Stimulated activated CD8-positive, alpha-beta memory T cell treated with anti-CD3 and anti-CD28 coated beads, Interleukin-15, amount 100 ng/mL, for 4 hours (primary cell): ENCODE data around the gene PDXDC1.
A peak's percentile ranks its signal among the peaks of the same experiment; 100 is the strongest.
"Not testable (repeated sequence)": the region's sequence is repeated elsewhere in the genome, so short reads cannot be mapped to it uniquely, and the experiment has no call there.

Experiments used
- DNase-seq, 2 donors: peaks; one replicate each; pipeline ENCODE4 v3.0.0-alpha.2; 2020; ENCODE audit warnings: low read depth in 2 of 2

The PDXDC1 gene, protein sequence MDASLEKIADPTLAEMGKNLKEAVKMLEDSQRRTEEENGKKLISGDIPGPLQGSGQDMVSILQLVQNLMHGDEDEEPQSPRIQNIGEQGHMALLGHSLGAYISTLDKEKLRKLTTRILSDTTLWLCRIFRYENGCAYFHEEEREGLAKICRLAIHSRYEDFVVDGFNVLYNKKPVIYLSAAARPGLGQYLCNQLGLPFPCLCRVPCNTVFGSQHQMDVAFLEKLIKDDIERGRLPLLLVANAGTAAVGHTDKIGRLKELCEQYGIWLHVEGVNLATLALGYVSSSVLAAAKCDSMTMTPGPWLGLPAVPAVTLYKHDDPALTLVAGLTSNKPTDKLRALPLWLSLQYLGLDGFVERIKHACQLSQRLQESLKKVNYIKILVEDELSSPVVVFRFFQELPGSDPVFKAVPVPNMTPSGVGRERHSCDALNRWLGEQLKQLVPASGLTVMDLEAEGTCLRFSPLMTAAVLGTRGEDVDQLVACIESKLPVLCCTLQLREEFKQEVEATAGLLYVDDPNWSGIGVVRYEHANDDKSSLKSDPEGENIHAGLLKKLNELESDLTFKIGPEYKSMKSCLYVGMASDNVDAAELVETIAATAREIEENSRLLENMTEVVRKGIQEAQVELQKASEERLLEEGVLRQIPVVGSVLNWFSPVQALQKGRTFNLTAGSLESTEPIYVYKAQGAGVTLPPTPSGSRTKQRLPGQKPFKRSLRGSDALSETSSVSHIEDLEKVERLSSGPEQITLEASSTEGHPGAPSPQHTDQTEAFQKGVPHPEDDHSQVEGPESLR

DNA sequence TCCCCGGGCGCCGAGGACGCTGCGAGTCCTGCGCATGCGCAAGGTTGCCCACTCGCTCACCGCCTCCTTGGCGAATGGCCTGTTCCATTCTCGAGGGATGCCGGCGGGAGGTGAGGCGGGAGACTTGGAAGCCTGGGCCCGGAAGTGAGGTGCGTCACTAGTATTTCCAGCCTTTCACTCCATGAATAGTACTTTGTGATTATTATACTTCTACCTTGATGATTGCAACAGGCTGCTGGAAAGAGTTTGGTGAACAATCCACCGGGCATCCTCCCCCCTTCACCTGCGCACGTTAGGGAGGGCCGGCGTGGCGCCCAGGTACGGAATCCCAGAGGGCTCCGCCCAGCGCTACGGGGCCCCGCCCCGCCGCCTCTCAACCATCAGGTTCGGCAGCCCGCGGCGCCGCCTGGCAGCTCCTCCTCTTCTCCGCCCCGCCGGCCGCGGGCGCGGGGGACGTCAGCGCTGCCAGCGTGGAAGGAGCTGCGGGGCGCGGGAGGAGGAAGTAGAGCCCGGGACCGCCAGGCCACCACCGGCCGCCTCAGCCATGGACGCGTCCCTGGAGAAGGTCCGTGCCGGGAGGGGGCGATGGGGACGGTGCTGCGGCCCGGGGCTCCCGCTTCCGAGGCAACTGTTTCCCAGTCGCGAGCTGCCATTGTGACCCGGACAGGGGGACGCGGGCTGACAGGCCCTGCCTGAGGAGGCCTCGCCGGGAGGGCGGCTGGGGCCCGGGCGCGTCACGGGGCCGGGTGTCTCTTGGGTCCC is at the start of gene PDXDC1:
PDXDC1 (plus strand) TSS at position 371 of the 762 bp plus-strand sequence; CDS start at position 545, 174 bp downstream.
- peak; percentile 92 to 99 for DNase-seq

DNA sequence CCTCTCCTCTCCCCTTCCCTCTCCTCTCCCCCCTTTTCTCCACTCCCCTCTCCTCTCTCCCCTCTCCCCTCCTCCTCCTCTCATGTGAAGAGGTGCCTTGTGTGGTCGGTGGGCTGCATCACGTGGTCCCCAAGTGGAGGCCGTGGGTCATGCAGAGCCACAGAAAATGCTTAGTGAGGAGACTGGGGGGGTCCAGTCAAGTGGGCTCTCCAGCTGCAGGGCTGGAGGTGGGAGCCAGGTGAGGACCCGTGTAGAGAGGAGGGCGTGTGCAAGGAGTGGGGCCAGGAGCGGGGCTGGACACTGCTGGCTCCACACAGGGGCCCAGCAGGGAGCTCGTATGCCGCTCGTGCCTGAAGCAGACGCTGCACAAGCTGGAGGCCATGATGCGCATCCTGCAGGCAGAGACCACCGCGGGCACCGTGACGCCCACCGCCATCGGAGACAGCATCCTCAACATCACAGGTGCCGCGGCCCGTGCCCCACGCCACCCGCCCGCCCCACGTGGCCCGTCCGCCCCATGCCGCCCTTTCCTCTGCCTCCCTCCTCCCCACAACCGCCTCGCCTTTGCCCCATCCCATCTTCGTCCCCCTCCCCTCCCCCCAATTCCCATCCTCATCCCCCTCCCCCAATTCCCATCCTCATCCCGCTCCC is 46.6 kb upstream of the PDXDC1 start:
- not testable (repeated sequence) for DNase-seq

DNA sequence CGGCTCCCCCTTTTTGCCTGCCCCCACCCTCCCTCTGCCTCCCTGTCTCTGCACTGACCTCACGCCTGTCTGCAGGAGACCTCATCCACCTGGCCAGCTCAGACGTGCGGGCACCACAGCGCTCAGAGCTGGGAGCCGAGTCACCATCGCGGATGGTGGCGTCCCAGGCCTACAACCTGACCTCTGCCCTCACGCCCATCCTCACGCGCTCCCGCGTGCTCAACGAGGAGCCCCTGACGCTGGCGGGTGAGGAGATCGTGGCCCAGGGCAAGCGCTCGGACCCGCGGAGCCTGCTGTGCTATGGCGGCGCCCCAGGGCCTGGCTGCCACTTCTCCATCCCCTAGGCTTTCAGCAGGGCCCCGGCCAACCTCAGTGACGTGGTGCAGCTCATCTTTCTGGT is 45.6 kb upstream of the PDXDC1 start:
- DNase-seq, result not testable (repeated sequence)

DNA sequence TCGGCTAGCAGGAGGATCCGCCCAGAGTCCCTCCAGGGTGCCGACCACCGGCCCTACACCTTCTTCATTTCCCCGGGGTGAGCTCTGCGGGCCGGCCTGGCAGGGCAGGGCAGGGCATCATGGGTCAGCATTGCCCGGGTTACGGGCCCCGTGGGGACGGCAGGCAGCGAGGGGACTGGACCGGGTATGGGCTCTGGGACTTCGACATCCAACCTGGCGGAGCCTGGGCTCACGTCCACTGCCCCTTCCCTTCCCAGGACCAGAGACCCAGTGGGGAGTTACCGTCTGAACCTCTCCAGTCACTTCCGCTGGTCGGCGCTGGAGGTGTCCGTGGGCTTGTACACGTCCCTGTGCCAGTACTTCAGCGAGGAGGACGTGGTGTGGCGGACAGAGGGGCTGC is 44.6 kb upstream of the PDXDC1 start:
- DNase-seq, result not testable (repeated sequence)

DNA sequence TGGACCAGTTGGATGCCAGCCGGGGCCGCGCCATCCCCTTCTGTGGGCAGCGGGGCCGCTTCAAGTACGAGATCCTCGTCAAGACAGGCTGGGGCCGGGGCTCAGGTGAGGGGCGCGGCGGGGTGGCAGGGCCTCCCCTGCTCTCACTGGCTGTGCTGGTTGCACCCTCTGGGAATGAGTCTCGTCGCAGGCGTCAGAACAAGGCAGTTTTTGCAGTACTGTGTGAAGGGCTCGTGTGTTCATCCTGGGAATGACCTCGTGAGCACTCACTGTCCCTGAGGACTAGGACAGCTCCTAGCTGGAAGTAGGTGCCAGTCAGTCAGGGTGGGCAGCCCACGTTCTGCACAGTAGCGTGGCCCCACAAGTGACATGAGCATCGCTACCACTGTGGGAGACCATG is 43.9 kb upstream of the PDXDC1 start:
- DNase-seq, result not testable (repeated sequence)

DNA sequence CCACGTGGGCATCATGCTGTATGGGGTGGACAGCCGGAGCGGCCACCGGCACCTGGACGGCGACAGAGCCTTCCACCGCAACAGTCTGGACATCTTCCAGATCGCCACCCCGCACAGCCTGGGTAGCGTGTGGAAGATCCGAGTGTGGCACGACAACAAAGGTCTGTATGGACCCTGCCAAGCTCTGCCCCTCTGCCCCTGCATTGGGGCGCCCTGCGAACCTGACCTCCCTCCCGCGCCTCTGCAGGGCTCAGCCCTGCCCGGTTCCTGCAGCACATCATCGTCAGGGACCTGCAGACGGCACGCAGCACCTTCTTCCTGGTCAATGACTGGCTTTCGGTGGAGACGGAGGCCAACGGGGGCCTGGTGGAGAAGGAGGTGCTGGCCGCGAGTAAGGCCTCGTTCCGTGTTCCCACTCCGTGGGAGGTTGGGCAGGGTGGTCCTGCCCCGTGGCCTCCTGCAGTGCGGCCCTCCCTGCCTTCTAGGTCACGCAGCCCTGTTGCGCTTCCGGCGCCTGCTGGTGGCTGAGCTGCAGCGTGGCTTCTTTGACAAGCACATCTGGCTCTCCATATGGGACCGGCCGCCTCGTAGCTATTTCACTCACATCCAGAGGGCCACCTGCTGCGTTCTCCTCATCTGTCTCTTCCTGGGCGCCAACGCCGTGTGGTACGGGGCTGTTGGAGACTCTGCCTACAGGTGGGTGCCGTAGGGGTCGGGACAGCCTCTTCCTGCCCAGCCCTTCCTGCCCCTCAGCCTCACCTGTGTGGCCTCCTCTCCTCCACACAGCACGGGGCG is 42.0 kb upstream of the PDXDC1 start:
- DNase-seq, result not testable (repeated sequence)

DNA sequence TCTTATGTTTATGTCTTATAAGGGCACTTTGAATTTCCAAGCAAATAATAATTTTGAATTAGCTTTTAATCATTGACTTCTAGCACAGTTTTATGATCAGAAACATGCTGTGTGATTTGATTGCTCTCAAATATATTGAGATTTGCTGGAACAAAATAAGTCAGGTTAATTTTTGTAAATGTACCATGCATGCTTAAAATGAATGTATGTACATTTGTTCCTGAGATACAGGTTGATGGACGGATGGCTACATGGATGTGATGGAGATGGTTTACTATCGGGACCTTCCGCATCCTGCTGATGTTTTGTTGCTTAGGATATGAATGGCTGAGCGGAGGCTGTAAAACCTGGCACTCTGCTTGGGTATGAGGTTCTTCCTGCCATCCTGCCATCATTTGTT is 37.7 kb upstream of the PDXDC1 start, which contains the start of gene NPIPA1:
NPIPA1 (plus strand) TSS at position 301 of the 400 bp plus-strand sequence; CDS start at position 301, 0 bp downstream.
- not testable (repeated sequence) for DNase-seq

DNA sequence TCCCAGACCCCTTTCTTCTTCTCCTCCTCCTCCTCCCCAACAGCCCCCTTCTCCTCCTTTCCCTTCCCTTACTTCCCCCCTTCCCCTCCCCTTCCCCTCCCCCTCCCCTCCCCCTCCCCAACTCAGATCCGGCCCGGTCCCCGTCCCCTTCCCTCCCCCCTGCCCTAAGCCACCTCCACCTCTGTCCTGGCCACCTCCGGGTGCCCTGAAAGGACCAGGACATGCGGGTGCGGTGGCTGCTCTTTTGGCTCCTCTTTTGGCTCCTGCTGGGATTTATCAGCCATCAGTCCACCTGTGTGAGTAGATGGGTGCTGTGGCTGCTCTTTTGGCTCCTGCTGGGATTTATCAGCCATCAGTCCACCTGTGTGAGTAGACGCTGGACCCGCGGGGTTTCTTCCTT is 36.8 kb upstream of the PDXDC1 start:
- not testable (repeated sequence) for DNase-seq

DNA sequence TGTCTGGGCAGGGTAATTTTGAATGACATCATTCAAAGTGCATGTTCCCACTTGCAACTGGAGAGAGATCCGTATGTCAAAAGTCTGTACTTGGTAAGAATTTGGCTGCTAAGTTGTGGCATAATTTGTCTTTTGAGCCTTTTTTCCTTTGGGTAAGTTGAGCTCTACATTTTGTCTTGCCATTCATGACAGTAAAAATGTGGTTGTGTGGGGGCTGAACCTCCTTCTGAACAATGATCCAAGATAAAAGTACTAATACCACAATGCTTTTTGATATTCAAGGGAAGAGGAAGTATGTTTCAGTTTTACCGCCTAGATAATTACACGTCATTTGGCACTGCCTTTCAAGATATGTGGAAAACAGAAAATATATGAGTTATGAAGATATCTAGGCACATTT is 32.1 kb upstream of the PDXDC1 start:
- DNase-seq, result not testable (repeated sequence)

DNA sequence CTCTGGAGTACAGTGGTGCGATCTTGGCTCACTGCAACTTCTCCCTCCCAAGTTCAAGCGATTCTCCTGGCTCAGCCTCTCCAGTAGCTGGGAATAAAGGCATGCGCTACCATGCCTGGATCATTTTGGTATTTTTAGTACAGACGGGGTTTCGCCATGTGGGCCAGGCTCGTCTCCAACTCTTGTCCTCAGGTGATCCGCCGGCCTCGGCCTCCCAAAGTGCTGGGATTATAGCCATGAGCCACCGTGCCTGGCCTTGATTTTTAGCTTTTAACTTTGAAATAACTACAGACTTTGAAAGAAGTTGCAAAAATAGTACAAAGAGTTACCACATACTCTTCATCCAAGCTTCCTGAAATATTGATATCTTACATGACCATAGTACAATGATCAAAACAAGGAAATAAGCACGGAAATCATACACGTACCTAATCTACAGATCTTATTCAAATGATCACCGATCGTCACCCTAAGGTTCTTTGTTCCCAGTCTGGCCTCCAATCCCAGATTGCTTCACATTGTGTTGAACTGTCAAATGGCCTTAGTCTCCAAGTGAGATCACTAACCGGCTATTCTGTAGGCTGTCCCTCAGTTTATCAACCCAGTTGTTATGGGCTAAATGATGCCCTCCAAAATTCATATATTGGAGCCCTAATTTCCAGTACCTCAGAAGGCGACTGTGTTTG is 19.1 kb upstream of the PDXDC1 start:
- no peak for DNase-seq

DNA sequence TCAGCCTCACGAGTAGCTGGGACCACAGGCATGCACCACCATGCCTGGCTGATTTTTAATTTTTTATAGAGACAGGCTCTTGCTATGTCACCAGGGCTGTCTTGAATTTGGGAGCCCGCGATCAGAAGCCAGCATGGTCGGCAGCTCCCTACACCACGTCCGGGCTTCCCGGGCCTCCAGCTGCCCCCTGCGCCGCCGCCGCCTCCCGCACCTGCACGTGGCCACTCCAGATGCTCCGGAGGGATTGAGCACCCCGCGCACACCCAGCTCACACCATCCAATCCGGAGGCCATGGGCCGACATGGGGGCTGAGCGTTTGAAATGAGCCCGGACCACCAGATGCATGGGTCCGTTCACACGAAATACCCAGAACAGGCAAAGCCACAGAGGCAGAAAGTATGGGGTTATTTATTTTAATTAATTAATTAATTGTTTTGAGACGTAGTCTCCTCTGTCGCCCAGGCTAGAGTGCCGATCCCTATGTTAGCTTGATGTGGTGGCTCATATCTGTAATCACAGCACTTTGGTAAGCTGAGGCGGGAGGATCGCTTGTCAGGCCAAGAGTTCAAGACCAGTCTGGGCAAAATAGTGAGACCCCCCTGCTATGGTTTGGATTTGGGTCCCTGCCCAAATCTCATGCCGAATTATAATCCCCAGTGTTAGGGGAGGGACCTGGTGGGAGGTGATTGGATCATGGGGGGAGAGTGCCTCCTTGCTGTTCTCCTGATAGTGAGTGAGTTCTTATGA is 17.1 kb upstream of the PDXDC1 start:
- no peak for DNase-seq

DNA sequence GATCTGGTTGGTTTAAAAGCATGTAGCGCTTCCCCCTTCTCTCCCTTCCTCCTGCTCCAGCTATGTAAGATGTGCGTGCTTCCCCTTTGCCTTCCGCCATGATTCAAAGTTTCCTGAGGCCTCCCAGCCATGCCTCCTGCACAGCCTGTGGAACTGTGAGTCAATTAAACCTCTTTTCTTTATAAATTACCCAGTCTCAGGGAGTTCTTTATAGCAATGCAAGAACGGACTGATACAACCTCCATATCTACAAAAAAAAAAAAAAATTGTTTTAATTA is 16.6 kb upstream of the PDXDC1 start:
- no peak for DNase-seq

DNA sequence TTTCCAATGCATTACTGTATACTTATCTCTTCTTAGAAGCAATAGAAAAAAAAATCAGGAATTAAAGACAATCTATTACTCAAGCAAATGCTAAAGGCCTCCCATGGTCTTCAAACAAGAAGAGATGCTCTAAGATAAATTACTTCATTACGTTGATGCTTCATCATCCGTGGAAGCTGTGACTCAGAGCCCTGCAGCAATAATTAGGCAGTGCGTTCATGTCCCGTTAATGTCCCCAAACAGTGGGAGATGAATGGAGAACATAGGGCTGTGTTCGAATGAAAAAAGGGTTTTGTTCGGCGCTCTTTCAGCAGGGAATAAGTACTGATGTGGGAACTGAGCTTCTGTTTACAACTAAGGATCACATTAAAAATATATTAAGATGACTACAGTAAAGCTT is 15.9 kb upstream of the PDXDC1 start:
- DNase-seq, result no peak

DNA sequence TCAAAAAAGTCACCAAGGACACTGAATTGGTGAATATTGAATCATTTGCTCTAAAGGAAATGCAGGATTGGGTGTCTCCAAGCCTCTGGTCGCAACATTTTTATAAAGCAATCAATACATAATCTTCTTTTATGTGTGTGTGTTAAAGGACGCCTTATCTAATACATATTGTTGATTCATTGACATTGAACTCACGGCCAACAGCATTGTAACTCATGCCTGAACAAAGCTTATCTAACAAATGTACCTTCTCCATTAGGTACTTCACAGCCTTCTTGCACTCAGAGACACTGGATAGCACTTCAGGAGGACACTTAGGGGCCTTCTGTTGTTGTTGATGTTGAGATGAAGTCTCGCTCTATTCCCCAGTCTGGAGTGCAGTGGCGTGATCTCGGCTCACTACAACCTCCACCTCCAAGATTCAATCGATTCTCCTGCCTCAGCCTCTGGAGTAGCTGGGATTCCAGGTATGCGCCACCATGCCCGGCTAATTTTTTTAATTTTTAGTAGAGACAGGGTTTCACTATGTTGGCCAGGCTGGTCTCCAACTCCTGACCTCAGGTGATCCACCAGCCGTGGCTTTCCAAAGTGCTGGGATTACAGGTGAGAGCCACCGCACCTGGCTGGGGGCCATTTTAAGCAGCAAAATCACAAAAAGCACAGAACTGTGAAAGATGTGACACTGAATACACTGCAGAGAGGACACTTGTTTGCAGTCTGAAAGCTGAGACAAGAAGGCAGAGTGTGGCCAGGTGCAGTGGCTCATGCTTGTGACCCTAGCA is 13.2 kb upstream of the PDXDC1 start:
- no peak for DNase-seq

DNA sequence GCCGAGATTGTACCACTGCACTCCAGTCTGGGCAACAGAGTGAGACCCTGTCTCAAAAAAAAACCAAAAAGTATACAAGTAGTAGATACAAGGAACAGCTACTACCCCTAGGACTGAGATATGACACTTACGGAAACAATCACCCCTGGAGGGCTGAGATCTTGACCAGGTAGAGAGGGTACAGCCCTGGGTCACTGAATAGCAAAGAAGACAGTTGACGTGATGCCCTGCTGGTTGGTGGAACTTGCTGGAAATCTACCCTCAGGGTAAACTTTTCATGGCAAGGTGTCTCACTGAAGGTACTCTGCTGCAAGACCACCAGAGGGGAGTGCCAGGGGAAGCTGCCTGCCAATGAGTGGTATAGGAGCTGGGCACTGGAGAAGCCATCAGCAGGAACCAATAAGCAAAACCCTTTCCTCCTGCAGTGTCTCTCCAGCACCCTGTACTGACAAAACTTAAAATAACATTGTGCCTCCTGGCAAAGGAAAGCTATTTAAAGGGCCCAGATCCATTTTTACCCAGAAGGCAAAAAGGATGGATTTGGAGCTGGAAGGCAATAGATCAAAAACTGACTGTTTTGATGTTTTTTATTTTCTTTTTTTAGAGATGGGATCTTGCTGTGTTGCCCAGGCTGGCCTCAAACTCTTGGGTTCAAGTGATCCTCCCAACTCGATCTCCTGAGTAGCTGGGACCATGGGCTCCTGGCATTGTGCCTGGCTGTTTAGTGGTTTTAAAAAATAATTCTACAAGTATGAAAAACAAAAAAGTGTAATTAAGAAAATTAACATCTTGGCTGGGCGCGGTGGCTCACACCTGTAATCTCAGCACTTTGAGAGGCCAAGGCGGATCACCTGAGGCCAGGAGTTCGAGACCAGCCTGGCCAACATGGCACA is 11.3 kb upstream of the PDXDC1 start:
- no peak for DNase-seq

DNA sequence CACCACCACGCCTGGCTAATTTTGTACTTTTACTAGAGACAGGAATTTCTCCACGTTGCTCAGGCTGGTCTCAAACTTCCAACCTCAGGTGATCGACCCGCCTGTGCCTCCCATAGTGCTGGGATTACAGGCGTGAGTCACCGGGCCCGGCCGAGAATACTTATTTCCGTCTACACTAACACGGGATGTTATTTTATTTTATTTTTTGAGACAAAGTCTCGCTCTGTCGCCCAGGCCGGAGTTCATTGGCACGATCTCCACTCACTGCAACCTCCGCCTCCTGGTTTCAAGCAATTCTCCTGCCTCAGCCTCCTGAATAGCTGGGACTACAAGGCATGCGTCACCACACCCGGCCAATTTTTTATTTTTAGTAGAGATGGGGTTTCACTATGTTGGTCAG is 9.5 kb upstream of the PDXDC1 start:
- DNase-seq, result no peak

DNA sequence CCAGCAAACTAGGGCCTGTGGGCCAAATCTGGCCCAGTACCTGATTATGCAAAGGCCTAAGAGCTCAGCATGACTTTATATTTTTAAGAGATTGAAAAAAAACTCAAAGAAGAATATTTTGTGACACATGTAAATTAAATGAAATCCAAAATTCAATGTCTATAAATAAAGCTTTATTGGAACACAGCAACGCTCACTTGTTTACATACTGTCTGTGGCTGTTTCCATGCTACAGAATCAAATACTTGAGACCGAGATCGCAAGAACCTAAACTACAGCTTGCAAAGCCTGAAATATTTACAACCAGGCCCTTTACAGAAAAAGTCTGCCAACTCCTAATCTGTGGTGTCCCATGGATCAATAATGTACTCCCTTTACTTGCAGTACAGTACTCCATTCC is 5.0 kb upstream of the PDXDC1 start:
- not testable (repeated sequence) for DNase-seq
